NCI-H2029 (cell line): ENCODE measurements around the gene VPS54.
"Not testable (repeated sequence)": the region's sequence is repeated elsewhere in the genome, so short reads cannot be mapped to it uniquely, and the experiment has no call there.

ENCODE experiments used
- DNase-seq: peaks from one replicate; lab custom pipeline; 2025; lab: John Stamatoyannopoulos, UW

The VPS54 gene

DNA sequence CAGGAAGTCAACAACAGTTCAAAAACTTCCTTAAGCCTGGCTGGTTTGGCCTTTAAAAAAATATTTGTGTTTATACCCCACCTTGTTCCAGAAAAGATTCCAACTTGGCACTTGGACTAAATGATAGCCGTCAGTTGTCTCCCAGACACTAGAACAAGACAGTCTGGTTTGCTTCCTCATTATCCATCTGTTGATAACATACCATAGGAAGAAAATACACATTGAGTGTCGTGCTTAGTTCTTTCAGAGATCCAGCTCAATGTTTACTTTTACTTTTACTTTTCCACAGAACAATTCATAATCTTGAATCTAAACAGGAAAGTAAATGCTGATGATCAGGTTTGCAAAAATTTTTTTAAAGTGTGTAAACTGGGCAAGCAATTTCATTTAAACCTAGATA, 2.4 kb upstream of the VPS54 start:
- DNase-seq: no peak

DNA sequence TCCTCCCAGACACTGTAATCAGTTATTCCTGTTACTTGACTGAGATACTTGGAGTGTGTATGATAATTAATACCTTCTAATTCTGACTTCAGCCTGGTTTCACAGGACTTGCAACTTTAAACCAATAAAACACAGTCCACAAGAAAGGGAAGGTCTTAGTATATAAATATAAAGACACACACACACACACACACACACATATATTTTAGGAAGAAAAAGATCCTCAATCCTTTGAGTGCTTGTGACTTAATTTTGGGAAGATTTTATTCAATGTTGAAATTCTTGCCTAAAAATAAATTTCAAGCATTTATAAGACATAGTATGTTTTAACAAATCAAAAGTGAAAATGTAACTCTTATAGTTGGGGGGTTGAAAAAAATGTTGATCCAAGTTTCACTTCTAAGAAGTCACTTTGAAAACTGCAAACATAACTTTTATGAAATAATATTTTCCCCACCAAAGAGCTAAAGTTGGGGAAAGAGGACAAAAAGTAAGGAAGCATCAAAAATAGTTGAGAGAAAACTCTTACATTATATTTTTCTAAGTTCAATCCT, 824 bp upstream of the VPS54 start:
- no peak for DNase-seq

DNA sequence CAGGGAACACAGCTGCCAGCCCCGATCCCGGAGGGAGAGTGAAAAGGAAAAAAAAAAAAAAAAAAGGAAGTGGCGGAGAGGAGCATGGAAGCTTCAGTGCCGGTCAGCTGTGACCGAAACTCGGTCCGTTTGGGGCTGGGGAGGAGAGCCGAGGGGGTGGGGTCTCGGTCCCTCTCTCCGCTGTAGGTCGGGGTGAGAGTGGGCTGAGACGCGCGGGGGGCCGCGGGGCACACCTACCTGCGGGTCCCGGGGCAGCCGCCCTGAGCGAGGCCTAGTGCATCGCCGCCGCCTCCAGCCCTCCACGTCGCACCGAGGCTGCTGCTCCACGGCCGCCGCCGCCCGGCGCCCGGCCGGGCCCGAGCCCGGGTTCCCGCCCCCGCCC, 536 bp downstream of the VPS54 start:
- no peak for DNase-seq

GRCh38 chr2:64017811-64018700, 1.2 kb downstream of the VPS54 start:
- no peak for DNase-seq

DNA sequence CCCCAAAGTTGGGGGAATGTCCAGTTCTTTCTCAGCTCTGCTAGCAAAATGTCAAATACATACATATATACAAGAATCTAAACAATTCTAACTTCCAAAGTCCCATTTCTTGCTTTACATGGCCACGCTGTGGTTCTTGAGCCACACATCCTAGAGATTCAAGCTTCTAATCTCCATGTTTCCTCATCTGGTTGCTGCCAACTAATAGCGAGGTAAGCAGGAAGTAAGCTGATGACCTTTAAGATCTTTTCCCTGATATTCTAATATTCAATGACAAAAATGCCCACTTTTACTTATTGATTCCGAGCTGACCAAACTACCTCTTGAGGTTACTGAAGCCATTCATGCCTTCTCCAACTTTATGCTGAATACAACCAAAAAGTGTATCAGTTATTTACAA, 3.3 kb downstream of the VPS54 start:
- no peak for DNase-seq

GRCh38 chr2:64015391-64015790, 3.8 kb downstream of the VPS54 start:
- DNase-seq: no peak

GRCh38 chr2:64014628-64015027, 4.6 kb downstream of the VPS54 start:
- no peak for DNase-seq

DNA sequence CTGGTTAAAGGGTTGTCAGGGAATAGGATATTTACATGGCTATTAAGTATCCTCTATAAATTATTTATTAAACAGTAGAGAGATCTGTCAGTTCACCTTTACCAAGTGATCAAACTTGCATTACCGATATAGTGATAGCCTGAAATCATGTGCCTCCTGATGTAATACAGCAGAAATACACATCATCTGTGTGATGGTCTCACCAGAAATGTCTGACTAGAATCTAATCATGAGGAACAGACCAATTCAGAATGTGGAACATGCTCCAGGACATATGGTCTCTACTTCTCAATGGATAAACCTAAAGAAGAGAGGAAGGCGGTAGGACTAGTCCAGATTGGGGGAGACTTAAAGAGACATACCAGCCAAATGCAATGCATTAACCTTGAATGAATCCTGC, 6.2 kb downstream of the VPS54 start:
- no peak for DNase-seq

DNA sequence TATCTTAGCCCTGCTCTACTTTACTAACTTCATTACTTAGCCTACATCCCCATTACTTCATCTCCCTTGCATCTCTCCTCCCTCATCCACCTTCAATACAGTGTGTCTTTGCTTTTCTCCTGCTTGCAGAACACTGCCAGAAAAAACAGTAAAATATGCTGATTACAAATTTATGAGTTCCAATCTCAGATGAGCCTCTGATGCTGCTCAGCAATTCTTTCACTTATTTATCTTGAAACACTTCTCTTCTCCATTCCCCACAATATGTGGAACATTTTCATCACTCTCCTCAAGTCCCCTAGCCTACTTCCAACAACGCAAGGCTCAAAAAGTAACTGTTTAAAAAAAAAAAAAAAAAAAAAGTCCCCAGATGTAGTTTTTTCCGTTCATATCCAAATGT, 7.1 kb downstream of the VPS54 start:
- DNase-seq: no peak

DNA sequence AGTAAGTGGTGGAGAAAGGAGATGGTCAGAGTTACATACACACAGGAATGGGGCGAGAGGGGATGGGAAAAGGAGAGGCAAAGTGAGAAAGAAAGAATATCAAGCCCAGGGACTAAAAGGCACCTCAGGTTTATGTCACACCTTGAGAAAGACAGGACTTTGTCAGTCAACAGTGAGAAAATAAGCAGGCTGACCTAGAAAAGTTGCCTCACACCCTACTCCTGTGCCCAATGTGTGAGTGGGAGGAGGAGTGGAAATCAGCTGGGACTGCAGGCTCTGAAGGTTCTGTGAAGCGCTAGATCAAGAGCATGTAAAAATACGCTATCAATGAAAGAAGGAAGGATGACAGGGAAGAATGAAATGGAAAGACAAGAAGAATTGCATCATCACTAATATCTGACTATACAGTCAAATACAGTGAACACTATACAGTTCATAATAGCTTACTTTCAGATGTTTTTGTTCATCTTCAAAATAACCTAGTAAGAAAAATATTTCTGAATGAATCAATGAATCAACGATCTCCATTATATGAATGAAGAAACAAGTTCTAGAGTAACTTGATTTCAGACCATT, 10.7 kb downstream of the VPS54 start:
- no peak for DNase-seq

- DNase-seq: no peak
Observed at GRCh38 chr2:64007924-64008323, 11.3 kb downstream of the VPS54 start.

- DNase-seq: no peak
Observed at GRCh38 chr2:64005707-64006356, 13.4 kb downstream of the VPS54 start.

DNA sequence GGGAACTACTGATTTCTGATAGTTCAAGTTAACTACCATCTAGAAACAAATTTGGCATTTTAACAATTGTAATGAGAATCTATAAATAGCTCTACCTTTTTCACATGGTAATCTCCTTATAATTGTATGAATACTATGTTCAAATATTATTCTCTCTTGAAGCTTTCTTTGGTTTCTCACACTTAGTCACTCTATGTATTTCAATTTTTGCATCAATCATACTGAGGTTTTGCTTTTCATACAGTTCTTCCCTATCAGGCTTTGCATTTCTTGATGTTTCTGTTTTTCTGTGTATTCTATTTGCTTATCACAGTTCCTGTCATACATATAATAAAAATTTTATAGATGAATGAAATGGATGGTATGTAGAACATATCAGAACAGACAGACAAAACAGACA, 16.0 kb downstream of the VPS54 start:
- DNase-seq: no peak

DNA sequence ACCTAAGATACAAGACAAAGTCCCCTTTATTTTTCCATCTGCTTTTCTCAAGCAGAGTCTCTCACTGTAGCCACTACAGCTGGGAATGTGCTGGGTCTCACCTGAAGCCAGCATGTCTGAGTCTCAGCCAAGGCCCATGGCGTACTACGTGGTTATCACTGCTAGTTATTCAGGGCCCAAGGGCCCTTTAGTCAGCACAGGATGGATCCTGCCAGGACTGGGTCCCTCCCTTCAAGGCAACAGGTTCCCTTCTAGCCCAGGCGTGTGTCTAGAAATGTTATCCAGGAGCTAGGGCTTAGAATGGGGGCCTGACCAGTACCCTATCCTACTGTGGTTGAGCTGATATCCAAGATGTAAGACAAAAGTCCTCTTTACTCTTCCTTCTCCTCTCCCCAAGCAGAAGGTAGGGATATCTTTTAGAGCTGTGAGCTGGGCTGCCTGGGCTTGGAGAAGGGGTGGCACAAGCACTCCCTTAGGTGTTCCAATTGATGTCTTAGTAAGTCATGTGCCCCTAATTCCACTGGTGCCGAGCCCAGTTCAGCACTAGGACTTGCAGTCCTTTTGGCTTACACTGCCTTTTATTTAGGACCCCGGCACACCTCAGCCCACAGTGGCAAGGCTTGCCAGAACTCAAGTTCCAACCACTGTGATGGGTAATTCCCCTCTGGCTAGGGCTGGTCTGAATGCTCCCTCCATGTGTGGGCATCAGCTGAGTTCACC, 17.7 kb downstream of the VPS54 start:
- DNase-seq: no peak

DNA sequence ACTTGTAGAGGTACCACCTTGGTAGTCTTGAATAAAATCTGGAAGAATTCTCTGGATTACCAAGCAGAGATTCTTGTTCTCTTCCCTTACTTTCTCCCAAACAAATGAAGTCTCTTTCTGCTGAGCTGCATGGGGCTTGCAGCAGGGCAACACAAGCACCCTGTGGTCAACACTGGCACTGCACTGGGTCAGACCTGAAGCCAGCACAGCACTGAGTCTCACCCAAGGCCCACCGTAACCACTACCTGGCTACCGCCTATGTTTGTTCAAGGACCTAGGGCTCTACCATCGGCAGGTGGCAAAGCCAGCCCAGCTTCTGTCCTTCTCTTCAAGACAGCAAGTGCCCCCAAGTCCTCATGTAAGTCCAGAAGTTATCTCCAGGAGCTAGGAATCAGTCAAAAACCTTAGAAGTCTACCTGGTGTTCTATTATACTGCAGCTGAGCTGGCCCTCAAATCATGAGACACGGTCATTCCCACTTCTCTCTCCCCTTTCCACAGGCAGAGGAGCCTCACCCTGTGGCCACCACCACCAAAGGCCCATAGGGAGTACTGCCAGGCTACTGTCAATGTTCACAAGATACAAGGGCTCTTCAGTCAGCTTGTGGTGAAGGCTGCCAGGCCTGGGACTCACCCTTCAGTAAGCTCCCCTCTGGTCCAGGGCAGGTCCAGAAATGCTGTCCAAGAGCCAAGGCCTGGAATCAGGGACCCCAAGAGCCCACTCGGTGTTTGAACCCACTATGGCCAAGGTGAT, 18.4 kb downstream of the VPS54 start:
- no peak for DNase-seq

DNA sequence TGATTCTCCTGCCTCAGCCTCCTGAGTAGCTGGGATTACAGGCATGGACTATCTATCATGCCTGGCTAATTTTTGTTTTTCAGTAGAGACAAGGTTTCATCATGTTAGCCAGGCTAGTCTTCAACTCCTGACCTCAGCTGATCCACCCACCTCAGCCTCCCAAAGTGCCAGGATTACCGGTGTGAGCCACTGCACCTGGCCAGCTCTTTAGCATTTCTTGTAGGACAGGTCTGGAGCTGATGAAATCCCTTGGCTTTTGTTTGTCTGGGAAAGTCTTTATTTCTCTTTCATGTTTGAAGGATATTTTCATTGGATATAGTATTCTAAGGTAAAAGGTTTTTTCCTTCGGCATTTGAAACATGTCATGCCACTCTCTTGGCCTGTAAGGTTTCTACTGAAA, 20.2 kb downstream of the VPS54 start:
- DNase-seq: no peak

DNA sequence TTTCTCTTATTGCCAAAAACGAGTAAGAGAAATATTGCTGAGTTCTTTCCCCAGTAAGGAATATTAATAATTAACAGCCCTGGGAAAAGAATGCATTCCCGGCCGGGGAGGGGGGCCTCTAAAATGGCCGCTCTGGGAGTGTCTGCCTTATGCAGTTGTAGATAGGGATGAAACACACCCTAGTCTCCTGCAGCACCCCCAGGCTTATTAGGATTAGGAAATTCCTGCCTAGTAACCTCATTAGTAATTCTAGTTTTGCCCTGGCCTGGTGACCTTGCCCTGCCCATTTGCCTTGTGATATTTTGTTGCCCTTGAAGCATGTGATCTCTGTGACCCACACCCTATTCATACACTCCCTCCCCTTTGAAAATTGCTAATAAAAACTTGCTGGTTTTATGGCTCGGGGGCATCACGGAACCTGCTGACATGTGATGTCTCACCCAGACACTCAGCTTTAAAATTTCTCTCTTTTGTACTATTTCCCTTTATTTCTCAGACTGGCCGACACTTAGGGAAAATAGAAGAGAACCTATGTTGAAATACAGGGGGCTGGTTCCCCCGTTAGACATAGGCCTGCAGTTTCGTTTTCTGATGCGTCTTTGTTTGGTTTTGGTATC, 22.5 kb downstream of the VPS54 start:
- not testable (repeated sequence) for DNase-seq

DNA sequence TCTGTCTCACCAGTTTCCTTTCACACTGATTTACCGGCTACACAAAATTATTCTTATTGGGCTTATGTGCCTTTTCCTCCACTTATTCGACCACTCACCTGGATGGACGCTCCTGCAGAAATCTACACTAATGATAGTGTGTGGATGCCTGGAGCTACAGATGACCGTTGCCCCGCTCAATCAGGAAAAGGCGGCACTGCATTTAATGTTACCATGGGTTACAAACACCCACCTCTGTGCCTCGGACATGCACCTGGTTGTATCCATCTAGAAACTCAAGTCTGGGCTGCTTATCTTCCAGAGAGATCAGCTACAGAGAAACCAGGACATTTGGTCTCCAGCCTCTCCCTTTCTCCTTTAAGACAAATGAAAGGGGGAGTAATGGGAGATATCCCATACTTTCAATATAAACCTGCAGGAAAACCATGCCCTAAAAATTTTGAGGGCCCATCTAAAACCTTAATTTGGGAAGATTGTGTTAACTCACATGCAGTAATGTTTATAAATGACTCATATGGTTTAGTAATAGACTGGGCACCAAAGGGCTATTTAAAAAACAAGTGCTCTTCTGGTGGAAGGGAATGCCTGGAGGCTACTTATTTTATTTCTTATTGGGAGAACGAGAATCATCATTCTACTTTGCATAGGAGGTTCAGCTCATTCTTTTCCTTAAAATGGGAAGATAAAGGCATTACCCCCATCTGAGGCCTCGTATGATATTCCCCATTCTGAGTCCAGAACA, 24.7 kb downstream of the VPS54 start:
- DNase-seq: not testable (repeated sequence)

DNA sequence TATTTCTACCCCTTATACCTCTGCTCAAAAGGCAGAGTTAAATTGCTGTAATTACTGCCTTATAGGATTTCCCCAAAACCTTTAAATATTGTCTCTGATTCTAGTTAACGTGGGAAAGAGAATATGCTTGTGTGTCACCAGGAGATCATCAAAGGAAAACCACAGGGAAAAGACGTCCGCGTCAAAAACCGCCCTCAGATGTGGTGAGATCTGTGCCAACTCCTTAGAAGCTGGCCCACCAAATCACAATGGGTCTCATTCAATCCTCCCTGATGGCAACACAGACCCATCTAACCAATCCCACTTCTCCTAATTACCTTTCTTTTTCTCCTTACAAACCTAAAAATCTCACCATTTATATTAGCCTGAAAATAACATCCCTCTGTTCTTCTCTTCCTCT, 25.4 kb downstream of the VPS54 start:
- no peak for DNase-seq

- not testable (repeated sequence) for DNase-seq
Observed at GRCh38 chr2:63993130-63993584, 26.1 kb downstream of the VPS54 start.
